ENCODE data around the gene KLHL30. TPM values are rescaled to one million over a fixed set of nuclear protein-coding genes. Genes with fewer than 3 reads are reported as not detected.

The KLHL30 gene
- total RNA-seq, 1 donor from 2014 or later: 0.25 TPM

DNA sequence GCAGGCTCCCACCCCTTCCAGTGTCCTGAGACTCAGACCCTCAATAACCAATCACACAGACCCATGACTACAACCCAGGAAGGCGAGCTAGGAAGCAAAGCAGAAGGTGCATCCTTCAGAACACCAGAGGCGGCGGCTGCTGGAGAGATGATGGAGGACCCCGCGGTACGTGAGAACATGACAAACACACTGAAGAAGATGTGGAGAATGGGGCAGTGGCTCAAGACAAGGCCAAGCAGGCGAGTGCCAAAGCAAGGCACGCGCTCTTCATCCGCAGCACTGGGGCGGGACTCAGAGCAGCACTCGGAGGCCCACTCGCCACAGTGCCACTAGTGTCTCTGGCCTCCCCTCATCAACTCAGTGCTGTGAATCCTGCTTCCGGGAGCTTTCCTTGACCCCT lies 34.0 kb downstream of the KLHL30 start:
- Histone ChIP-seq H3K36me3 (peaks cover 0 to 56% of the 10 kb centered on the region in 2 donors), H3K9me3 (no peaks in the 10 kb centered on the region), H3K4me3 (no peak overlapping the region), H3K27ac (no peak overlapping the region), H3K27me3 (no peaks in the 10 kb centered on the region), H3K4me1 (peaks cover 22% of the 10 kb centered on the region)
- intact Hi-C loops (cut with DNase I): no loop called here
- DNase-seq (ENCODE audit: extremely low spot score in 2 of 2): no peak
- TF ChIP-seq, protein P1, sequence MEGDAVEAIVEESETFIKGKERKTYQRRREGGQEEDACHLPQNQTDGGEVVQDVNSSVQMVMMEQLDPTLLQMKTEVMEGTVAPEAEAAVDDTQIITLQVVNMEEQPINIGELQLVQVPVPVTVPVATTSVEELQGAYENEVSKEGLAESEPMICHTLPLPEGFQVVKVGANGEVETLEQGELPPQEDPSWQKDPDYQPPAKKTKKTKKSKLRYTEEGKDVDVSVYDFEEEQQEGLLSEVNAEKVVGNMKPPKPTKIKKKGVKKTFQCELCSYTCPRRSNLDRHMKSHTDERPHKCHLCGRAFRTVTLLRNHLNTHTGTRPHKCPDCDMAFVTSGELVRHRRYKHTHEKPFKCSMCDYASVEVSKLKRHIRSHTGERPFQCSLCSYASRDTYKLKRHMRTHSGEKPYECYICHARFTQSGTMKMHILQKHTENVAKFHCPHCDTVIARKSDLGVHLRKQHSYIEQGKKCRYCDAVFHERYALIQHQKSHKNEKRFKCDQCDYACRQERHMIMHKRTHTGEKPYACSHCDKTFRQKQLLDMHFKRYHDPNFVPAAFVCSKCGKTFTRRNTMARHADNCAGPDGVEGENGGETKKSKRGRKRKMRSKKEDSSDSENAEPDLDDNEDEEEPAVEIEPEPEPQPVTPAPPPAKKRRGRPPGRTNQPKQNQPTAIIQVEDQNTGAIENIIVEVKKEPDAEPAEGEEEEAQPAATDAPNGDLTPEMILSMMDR (IDR thresholded peaks at IDR 0.05): no peak
- TF ChIP-seq POLR2AphosphoS5 (IDR thresholded peaks at IDR 0.05; ENCODE audit: insufficient read depth in 1 of 2, low read depth in 1 of 2): no peak
- no peak for TF ChIP-seq POLR2A (IDR thresholded peaks at IDR 0.05)

DNA sequence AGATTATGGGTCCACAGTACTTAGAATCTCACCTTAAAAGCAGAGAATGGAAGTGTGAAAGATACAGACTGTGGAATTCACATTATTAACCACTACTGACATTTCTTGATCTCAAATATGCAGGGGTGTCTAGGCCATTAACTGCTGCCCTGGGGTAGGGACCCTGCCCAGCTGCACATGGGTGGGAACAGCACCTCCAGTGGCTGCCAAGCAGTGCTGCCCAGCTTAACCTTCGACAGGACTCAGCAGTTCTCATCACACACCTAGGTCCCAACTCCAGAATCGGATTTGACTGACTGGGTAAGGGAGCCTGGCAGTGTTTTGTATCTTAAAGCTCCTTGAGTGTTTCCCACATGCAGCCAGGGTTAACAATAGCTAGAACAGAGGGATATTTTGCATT lies 35.2 kb downstream of the KLHL30 start:
- no peak for DNase-seq (ENCODE audit: extremely low spot score in 2 of 2)
- H3K27ac ChIP-seq: no peak overlapping the region
- TF ChIP-seq POLR2AphosphoS5 (IDR thresholded peaks at IDR 0.05; ENCODE audit: insufficient read depth in 1 of 2, low read depth in 1 of 2): no peak
- TF ChIP-seq, protein P1 (IDR thresholded peaks at IDR 0.05): no peak
- no peak for TF ChIP-seq POLR2A (IDR thresholded peaks at IDR 0.05)
- H3K27me3 ChIP-seq: no peaks in the 10 kb centered on the region
- H3K9me3 ChIP-seq: no peaks in the 10 kb centered on the region
- H3K36me3 ChIP-seq: peaks cover 0 to 68% of the 10 kb centered on the region in 2 donors
- intact Hi-C loops (cut with DNase I): no loop called here
- no peak overlapping the region for H3K4me3 ChIP-seq
- H3K4me1 ChIP-seq: peaks cover 22% of the 10 kb centered on the region

DNA sequence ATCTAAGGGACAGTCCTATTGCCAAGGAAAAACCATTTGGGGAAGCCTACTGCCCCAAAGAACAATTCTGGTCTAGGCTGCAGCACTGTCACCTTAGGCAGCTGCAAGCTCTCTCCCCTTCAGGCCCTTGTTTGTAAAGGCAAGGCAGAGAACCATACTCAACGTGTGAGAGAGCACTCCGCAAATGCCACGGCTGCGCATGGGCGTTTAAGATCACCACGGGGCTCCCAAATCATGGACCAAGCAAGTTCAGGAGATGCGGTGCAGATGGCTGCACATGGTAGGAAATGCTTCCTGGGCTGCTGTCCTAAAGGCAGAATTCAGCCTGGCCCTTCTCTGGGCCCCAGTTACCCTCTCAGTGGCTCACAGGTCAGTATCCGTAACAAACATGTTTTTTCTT lies 35.8 kb downstream of the KLHL30 start:
- Histone ChIP-seq H3K27ac (no peak overlapping the region), H3K4me1 (peaks cover 18% of the 10 kb centered on the region), H3K27me3 (no peaks in the 10 kb centered on the region), H3K36me3 (peaks cover 0 to 74% of the 10 kb centered on the region in 2 donors), H3K4me3 (no peak overlapping the region), H3K9me3 (no peaks in the 10 kb centered on the region)
- no peak for DNase-seq (ENCODE audit: extremely low spot score in 2 of 2)
- intact Hi-C loops (cut with DNase I): no loop called here
- TF ChIP-seq POLR2AphosphoS5 (IDR thresholded peaks at IDR 0.05; ENCODE audit: insufficient read depth in 1 of 2, low read depth in 1 of 2) (no peak), POLR2A (IDR thresholded peaks at IDR 0.05) (no peak)
- TF ChIP-seq, protein P1 (IDR thresholded peaks at IDR 0.05): no peak

DNA sequence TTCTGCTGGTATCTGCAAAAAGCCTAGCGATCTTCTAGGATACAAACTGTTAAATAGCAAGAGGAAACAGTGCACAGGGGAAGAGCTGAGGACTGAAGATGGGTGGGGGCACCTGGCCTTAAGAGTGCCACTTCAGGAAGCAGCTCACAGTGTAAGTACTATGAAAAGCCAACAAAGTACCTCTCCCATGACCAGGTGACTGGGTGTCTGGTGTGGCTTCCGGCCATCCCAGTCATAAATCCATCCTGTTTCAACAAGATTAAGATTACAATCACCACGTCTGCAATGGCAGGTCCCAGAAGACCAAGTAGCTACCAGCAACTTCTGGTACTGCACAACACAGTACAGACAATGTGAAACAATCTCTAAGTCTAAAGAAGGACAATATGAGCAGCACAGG lies 36.2 kb downstream of the KLHL30 start:
- intact Hi-C loops (cut with DNase I): no loop called here
- no peak for DNase-seq (ENCODE audit: extremely low spot score in 2 of 2)
- no peak overlapping the region for H3K4me3 ChIP-seq
- no peaks in the 10 kb centered on the region for H3K27me3 ChIP-seq
- peaks cover 14% of the 10 kb centered on the region for H3K4me1 ChIP-seq
- no peak overlapping the region for H3K27ac ChIP-seq
- H3K36me3 ChIP-seq: peaks cover 0 to 76% of the 10 kb centered on the region in 2 donors
- TF ChIP-seq, protein P1 (IDR thresholded peaks at IDR 0.05): no peak
- TF ChIP-seq POLR2AphosphoS5 (IDR thresholded peaks at IDR 0.05; ENCODE audit: insufficient read depth in 1 of 2, low read depth in 1 of 2): no peak
- no peak for TF ChIP-seq POLR2A (IDR thresholded peaks at IDR 0.05)
- no peaks in the 10 kb centered on the region for H3K9me3 ChIP-seq

DNA sequence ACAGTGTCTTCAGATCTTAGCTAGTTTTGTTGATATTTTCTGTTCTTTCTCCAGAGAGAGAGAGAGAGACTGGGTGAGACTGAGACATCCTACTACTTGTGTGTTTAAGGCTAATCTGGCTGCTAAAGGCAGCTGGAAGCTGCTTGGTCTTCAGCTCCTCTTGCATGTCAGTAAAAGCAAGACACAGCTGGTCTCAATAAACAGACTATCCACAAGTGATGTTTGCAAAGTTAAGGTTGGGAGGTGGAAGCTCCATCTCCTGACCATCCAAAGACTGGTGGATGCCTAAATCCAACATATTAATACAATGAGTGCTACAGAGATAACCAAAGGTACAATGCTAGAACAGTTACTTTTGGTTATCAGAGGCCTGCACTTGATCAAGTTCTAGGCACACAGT lies 38.1 kb downstream of the KLHL30 start:
- Histone ChIP-seq H3K9me3 (no peaks in the 10 kb centered on the region), H3K27me3 (no peaks in the 10 kb centered on the region), H3K36me3 (peaks cover 0 to 82% of the 10 kb centered on the region in 2 donors), H3K4me1 (no peaks in the 10 kb centered on the region), H3K4me3 (no peak overlapping the region), H3K27ac (no peak overlapping the region)
- intact Hi-C loops (cut with DNase I): no loop called here
- DNase-seq (ENCODE audit: extremely low spot score in 2 of 2): no peak
- TF ChIP-seq POLR2AphosphoS5 (IDR thresholded peaks at IDR 0.05; ENCODE audit: insufficient read depth in 1 of 2, low read depth in 1 of 2) (no peak), POLR2A (IDR thresholded peaks at IDR 0.05) (no peak)
- TF ChIP-seq, protein P1 (IDR thresholded peaks at IDR 0.05): no peak

Measured in vagina (tissue), 2 donors.